Uterus (tissue), 2 donors: Measurements from ENCODE around the gene RAB26.

Source experiments
- POLR2A ChIP-seq, 2 donors: fragments of 450-650 bp; IDR thresholded peaks; one replicate each; pipeline ENCODE4 v1.6.1; 2016; ENCODE audit warnings: antibody characterized with exemption in 2 of 2, mild to moderate bottlenecking in 1 of 2, moderate library complexity in 1 of 2
- TF ChIP-seq, protein P1 (sequence below), 4 experiments: fragments of 200-600 bp in 2 of 4; fragments of 450-650 bp in 2 of 4; sonication (generic) in 2 of 4; IDR thresholded peaks; one replicate each; pipeline ENCODE4 v1.5.1; 2016 to 2019; ENCODE audit warnings: antibody characterized with exemption in 4 of 4, mild to moderate bottlenecking in 2 of 4, moderate library complexity in 1 of 4

DNA sequence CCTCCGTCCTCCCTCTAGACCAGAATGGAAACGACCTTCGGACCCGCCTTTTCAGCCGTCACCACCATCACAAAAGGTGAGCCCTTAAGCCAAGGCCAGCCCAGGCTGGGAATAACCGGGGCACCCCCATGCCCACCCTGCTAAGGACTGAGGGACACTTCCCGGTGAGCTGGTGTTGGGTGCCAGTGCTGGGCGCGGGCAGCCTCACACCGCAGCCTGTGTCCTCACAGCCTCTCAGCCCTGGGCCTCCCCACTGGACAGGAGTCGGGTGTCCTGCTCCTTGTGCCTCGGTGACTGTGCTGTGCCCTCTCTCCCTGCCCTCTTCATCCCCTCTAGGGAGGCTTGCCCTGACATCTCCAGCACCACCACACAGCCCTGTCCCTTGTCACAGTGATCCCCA is 17.4 kb downstream of the RAB26 start:
- TF ChIP-seq, protein P1, sequence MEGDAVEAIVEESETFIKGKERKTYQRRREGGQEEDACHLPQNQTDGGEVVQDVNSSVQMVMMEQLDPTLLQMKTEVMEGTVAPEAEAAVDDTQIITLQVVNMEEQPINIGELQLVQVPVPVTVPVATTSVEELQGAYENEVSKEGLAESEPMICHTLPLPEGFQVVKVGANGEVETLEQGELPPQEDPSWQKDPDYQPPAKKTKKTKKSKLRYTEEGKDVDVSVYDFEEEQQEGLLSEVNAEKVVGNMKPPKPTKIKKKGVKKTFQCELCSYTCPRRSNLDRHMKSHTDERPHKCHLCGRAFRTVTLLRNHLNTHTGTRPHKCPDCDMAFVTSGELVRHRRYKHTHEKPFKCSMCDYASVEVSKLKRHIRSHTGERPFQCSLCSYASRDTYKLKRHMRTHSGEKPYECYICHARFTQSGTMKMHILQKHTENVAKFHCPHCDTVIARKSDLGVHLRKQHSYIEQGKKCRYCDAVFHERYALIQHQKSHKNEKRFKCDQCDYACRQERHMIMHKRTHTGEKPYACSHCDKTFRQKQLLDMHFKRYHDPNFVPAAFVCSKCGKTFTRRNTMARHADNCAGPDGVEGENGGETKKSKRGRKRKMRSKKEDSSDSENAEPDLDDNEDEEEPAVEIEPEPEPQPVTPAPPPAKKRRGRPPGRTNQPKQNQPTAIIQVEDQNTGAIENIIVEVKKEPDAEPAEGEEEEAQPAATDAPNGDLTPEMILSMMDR (IDR thresholded peaks at IDR 0.05) = no peak
- no peak for TF ChIP-seq POLR2A (IDR thresholded peaks at IDR 0.05)
